NCI-H2107 (cell line): ENCODE results near the gene CNPY3.
"Not testable (repeated sequence)": the region's sequence is repeated elsewhere in the genome, so short reads cannot be mapped to it uniquely, and the experiment has no call there.

ENCODE experiments used
- DNase-seq: peaks from one replicate; lab custom pipeline; 2025; lab: John Stamatoyannopoulos, UW

The CNPY3 gene

GRCh38 chr6:42915732-42916131 is 13.5 kb upstream of the CNPY3 start, which contains the start of gene PTCRA:
Gene PTCRA, plus strand, starts transcription at chr6:42916053. Its CDS starts 17 bp downstream, at chr6:42916070.
- no peak for DNase-seq

DNA sequence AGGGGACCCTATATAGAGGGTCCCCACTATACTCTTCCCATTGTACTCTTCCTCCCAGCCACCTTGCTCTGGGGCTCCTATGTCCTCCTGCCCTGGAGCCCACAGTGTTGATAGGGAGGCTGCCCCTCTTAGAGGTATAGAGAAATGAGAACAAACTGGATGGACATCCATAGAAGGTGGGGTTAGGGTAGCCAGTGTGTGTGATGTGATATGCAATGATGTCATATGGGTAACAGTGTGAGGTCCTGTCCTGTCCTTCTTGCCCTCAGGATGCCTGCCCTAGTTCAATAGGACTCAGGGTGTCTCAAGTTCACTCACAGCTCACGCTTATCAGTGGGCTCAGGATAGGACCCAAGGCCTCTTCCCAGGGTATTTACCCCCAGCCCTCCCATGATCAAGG is 13.0 kb upstream of the CNPY3 start:
- no peak for DNase-seq

DNA sequence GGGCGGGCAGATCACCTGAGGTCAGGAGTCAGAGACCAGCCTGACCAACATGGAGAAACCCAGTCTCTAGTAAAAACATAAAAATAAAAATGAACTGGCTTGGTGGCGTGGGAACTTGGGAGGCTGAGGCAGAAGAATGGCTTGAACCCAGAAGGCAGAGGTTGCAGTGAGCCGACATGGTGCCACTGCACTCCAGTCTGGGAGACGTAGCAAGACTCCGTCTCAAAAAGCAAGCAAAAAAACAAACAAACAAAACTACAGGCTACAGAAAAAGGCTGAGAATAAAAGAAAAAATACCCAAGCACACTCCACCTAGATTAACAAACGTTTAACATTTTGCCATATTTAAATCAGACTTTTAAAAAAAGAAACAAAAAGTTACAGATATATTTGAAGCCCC is 7.5 kb upstream of the CNPY3 start:
- DNase-seq, result no peak

DNA sequence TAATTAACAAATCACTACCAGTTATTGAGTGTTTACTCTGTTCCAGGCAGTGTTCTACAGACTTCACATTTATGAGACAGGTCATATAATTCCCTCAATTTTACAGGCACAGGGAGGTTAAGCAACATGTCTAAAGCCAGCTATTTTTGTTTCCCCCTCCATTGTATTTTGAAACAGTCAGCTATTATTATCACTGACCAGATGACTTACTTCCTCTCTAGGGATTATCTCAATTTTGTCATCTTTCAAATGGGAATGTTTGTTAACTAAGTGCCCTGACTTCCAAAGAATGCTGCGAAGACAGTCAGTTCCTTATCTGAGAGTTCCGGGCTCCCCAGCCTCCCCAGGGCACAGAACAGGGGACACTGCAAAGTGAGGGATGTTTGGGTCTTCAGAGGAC is 5.6 kb upstream of the CNPY3 start:
- no peak for DNase-seq

DNA sequence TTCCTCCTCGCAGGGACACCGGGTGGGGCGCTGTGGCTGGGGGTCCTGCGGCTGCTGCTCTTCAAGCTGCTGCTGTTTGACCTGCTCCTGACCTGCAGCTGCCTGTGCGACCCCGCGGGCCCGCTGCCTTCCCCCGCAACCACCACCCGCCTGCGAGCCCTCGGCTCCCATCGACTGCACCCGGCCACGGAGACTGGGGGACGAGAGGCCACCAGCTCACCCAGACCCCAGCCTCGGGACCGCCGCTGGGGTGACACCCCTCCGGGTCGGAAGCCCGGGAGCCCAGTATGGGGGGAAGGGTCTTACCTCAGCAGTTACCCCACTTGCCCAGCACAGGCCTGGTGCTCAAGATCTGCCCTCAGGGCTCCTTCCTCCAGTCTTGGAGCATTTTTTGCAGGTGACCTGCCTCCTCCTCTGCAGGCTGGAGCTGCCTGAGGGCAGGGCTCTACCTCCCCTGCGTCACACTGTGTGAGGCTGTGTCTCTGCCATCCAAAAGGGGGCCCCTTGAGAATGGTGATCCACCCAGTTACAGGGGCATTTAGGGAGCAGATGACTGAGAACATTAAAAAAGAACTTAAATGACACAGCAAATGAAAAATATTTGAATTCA is 3.9 kb upstream of the CNPY3 start:
- DNase-seq, result no peak

DNA sequence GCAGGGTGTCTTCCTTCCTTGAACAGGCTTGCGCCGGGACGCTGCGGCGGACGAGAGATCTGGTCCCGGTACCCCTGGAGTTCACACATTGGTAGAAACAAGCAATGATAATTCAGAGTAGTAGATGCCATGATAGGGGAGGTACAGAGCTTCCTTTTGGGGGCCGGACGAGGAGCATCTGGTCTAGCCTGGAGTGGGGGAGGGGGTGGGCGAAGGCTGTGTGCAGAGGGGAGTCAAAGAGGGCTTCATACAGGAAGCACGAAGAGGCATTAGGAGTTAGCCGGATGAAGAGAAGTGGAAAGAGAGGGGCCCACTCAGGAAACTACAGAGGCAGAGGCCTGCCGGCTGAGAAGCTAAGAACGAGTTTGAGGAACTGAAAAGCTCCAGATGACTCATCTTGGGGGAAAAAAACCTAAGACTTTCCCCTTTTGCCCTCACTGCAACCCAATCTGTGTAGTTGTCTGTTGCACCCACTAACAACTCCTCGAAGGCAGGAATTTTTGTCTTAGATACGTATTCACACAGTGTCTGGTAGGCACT is 611 bp downstream of the CNPY3 start:
- DNase-seq, result no peak

GRCh38 chr6:42932412-42932811 is 3.1 kb downstream of the CNPY3 start:
- DNase-seq, result no peak

DNA sequence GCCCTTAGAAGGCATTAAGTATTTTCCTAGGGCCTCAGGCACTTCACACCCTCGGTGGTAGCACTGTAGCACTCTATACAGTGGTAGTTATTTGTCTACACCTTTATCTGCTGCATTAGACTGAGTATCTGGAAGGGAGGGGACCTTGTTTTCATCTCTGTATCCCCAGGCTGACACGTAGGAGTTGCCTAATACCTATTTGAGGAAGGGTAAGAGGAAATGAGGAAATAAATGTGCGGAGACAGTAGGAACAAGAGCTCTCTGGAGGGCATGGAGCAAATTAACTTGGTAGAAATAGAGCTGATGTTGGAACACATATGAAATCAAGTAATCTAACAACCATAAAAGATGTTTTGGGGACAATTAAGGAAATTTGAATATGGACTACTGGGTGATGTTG is 3.9 kb downstream of the CNPY3 start:
- DNase-seq, result no peak

- no peak for DNase-seq
Measured at GRCh38 chr6:42935322-42935721, 6.0 kb downstream of the CNPY3 start.

DNA sequence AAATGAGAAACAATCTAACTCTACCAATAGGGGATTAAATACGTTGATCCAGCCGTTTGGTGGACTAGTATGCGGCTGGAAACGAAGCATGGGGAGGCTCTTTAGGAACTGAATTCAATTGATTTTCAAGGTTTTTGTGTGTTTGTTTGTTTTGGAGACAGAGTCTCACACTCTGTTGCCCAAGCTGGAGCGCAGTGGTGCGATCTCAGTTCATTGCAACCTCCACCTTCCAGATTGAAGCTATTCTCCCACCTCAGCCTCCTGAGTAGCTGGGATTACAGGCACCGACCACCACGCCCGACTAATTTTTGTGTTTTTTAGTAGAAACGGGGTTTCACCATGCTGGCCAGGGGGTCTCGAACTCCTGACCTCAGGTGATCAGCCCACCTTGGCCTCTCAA is 7.1 kb downstream of the CNPY3 start:
- DNase-seq, result no peak

GRCh38 chr6:42937548-42938427 is 8.5 kb downstream of the CNPY3 start:
- no peak for DNase-seq

DNA sequence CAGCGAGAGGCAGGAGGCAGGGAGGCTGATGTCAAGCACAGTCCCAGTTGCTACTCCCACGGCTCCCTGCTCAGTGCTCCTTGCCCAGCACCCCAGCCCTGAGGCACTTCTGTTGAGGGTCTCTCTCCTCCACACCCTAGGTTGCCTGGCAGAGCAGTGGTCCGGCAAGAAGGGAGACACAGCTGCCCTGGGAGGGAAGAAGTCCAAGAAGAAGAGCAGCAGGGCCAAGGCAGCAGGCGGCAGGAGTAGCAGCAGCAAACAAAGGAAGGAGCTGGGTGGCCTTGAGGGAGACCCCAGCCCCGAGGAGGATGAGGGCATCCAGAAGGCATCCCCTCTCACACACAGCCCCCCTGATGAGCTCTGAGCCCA is 9.1 kb downstream of the CNPY3 start:
- DNase-seq, result no peak

DNA sequence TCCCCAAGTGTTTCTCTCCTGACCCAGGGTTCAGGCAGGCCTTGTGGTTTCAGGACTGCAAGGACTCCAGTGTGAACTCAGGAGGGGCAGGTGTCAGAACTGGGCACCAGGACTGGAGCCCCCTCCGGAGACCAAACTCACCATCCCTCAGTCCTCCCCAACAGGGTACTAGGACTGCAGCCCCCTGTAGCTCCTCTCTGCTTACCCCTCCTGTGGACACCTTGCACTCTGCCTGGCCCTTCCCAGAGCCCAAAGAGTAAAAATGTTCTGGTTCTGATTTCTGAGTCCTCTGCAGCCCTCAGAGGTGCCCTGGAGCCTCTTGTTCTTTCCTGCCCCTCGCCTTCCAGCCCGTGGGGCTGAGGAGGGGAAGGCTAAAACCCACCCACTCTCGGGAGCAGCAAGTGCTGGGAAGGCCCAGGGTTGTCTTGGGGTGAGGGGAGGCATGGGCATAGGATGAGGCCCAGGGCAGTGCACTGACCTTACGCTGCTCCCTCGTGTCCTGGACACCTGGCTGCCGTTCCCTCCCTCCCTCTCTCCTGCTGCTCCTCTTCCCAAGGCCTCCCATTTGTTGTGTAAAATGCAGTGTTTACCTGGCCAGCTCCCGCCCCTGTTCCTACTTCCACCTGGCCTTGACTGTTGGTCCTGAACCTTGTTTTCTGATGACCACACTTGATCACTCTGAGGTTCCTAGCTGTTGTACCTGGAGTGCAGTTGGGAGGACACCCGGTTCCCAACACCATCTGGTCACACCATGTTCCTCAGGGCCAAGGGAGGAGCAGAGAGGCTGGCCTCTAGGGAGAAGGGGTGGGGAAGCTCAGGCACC is 9.9 kb downstream of the CNPY3 start:
- DNase-seq, result no peak

- no peak for DNase-seq
Measured at GRCh38 chr6:42939810-42940167, 10.5 kb downstream of the CNPY3 start.

DNA sequence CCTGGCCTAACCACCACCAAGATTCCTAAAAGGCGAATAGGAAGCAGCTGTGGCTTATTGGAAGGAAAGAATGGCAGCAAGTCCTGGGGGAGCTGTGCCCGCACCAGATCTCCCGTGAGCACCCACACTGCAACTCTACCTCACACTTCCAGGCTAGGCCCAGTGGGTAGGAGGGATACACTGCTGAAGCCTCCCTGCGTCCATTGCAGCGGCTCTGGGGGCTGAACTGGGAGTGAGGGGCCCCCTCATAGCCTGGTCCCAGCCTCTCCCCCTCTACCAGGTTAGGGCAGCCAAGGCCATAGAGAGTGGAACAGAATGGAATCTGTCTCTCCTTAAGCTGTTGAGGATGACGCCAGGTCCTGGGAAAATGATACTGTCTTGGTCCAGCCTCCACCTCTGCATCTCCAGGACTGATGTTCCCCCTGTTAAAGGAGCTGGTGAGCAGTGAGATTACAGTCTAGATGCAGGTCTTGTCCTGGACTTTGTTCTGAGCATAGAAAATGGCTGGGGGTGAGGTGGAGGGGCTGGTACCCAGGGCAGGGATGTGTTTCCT is 11.3 kb downstream of the CNPY3 start:
- no peak for DNase-seq

DNA sequence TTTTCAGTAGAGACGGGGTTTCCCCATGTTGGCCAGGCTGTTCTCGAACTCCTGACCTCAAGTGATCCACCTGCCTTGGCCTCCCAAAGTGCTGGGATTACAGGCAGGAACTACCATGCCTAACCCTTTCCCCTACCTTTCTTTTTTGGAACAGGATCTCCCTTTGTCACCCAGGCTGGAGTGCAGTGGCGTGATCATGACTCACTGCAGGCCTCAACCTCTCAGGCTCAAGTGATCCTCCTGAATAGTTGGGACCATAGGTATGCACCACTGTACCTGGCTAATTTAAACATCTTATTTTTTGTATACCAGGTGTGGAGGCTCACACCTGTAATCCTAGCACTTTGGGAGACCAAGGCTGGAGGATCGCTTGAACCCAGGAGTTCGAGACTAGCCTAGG is 12.1 kb downstream of the CNPY3 start:
- not testable (repeated sequence) for DNase-seq

GRCh38 chr6:42942444-42942843 is 13.2 kb downstream of the CNPY3 start:
- no peak for DNase-seq

GRCh38 chr6:42947950-42948349 is 18.7 kb downstream of the CNPY3 start:
- DNase-seq, result no peak

GRCh38 chr6:42952389-42952788 is 23.1 kb downstream of the CNPY3 start:
- DNase-seq, result no peak

DNA sequence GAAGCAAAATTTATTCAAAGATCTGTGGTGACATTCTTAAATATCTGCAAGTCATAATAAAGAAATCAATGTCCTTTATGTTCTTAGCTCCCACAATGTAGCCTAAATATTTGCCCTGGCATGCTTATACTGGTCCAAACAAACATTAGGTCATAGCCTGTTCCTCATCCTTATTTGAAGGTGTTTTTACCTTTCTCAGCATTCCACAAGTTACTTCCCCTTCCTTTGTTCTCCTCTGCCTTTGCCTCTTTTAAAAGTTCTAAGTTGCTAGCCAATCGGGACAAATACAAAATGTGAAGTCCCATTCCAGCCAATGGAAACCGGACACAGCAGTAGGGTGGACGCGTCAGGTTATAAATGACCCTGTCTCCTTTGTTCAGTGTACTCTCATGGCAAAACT is 25.1 kb downstream of the CNPY3 start:
- not testable (repeated sequence) for DNase-seq

DNA sequence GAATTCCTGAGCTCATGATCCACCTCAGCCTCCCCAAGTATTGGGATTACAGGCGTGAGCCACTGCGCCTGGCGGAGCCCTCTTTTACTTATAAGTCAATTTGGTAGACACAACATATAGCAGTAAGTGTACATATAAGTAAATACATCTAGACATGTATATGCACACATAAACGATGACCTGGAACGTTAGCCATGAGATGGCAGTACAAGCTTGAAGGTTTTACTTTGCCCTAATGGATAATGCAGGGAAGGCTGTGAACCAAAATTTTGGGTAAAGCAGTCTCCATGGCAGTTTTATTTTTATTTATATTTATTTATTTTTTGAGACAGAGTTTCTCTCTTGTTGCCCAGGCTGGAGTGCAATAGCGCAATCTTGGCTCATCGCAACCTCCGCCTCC is 28.8 kb downstream of the CNPY3 start:
- no peak for DNase-seq

DNA sequence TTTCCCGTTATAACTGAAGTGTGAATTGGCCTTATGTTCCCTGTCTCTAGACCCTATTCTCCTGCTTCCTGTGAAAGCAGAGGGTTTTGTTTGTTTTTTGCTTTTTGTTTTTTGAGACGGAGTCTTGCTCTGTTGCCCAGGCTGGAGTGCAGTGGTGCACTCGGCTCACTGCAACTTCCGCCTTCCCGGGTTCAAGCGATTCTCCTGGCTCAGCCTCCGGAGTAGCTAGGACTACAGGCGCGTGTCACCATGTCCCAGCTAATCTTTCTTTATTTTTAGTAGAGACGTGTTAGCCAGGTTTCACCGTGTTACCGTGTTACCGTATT is 30.6 kb downstream of the CNPY3 start:
- DNase-seq, result no peak
